GM12874 (cell line): ENCODE measurements around the gene HERPUD1.

ENCODE experiments used
- TF ChIP-seq, protein P1 (sequence below): IDR thresholded peaks from 2 replicates; pipeline ENCODE4 v1.5.1; 2011; ENCODE audit warnings: low read depth, mild to moderate bottlenecking, control low read depth, low read length, moderate library complexity; ENCODE audit not compliant: insufficient read depth

HERPUD1 gene

DNA sequence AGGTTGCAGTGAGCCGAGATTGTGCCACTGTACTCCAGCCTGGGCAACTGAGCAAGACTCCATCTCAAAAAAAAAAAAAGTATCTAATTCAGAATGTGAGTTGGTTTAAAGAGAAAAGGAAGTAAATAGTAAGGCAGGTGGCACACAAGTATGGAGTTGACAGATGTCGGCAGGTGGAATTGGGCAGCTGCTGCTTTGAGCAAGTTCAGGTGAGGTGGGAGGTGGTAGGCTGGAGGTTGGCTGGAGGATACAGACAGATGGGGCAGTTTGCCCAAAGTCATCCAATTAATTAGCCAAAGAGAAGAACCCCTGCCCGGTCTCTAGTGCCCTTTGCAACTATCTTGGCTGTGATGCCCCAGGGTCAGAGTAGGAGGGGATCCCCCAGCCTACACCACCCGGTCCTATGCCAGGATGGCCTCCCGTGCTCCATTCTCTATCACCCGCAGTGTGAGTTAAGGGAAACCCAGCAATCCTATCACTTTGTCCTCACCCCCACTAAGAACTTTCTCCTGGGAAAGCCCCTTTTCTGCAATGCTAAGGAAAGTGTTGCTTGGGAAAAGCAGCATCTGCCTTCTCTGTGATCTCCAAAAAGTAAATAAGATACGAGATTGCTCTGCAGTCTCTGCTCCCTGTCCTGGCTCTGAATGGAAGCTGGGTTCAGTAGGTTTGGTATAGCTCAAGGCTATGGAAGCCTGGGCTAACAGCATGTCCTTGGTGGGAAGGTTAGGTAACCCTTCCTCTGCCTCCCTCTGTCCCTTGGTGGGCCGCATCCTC, 34.7 kb upstream of the HERPUD1 start:
- TF ChIP-seq, protein P1, sequence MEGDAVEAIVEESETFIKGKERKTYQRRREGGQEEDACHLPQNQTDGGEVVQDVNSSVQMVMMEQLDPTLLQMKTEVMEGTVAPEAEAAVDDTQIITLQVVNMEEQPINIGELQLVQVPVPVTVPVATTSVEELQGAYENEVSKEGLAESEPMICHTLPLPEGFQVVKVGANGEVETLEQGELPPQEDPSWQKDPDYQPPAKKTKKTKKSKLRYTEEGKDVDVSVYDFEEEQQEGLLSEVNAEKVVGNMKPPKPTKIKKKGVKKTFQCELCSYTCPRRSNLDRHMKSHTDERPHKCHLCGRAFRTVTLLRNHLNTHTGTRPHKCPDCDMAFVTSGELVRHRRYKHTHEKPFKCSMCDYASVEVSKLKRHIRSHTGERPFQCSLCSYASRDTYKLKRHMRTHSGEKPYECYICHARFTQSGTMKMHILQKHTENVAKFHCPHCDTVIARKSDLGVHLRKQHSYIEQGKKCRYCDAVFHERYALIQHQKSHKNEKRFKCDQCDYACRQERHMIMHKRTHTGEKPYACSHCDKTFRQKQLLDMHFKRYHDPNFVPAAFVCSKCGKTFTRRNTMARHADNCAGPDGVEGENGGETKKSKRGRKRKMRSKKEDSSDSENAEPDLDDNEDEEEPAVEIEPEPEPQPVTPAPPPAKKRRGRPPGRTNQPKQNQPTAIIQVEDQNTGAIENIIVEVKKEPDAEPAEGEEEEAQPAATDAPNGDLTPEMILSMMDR = no peak

DNA sequence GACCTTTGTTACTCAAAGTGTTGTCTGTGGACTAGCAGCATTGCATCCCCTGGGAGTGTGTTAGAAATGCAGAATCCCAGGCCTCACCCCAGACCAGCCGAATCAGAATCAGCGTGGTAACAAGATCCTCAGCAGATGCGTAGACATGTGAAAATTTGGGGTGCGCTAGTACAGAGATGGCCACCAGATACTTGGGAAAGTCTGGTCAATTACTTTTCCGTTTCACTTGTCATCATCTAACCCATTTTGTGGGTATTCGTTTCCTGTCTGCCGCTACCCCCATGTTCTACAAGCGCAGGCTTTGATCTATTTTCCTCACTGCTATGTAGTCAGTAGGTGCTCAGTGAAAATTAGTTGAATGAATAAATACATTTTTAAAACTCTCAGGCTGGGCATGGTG, 33.1 kb upstream of the HERPUD1 start:
- TF ChIP-seq, protein P1 = no peak

DNA sequence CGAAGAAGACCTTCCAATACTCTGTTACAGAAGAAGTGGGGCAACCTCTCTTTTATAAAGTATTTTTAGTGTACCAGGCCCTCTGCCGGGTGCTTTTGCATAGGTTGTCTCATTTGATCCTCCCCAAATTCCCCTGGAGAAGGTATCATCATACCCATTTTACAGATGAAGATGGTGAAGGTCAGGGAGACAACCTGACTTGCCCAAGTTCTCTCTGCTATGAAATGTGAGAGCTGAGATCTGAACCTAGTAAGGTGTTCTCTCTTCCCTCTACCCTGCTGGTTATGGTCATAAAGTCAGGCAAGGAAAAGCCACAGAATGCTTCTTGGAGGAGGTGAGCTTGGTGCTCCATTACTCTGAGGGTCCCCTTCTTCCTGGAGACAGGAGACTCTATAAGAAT, 28.1 kb upstream of the HERPUD1 start:
- TF ChIP-seq, protein P1 = no peak

DNA sequence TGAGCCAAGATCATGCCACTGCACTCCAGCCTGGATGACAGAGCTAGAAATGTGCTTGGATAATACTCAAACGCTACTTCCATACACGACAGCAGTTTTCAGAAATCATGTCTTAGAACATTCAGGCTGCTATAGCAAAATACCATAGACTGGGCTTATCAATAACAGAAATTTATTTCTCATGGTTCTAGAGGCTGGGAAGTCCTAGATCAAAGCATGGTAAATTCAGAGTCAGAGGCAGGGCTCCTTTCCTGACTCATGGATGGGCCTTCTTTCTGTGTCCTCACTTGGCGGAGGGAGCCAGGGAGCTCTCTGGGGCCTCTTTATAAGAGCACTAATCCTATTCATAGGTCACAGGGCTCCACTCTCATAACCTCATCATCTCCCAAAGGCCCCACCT, 24.5 kb upstream of the HERPUD1 start:
- TF ChIP-seq, protein P1 = no peak

DNA sequence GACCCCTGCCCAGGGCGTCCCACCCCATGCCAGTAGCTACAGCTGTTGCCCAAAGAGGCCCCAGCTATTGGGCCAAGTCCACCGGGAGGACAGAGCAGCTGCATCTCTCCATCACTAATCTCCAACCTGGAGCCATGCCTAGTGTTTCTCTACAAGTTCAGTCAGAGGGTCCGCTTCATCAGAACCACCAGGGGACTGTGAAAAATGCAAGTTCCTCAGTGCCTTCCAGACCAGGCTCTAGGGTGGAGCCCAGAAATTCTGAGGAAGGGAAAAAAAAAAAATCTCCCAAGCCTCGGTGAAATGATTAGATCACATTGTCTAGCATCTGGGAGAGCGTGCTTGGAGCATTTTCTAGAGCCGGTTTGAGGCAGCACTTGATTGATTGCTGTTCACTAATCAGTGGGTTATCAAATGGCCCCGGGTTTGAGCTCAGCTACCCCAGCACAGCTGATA, 22.4 kb upstream of the HERPUD1 start:
- TF ChIP-seq, protein P1 = no peak

DNA sequence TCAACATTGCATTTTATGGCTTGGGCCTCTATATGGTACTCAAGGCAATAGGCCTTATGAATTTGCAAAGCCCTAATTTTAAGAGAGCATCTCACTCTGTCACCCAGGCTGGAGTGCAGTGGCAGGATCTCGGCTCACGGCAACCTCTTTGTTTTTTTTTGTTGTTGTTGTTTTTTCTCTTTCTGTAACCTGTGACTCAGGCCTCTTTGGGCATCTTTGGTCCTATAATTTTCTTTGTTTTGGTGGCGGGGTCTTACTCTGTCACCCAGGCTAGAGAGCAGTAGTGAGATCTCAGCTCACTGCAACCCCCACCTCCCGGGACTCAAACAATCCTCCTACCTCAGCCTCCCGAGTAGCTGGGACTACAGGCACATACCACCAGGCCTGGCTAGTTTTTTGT, 21.8 kb upstream of the HERPUD1 start:
- TF ChIP-seq, protein P1 = no peak

DNA sequence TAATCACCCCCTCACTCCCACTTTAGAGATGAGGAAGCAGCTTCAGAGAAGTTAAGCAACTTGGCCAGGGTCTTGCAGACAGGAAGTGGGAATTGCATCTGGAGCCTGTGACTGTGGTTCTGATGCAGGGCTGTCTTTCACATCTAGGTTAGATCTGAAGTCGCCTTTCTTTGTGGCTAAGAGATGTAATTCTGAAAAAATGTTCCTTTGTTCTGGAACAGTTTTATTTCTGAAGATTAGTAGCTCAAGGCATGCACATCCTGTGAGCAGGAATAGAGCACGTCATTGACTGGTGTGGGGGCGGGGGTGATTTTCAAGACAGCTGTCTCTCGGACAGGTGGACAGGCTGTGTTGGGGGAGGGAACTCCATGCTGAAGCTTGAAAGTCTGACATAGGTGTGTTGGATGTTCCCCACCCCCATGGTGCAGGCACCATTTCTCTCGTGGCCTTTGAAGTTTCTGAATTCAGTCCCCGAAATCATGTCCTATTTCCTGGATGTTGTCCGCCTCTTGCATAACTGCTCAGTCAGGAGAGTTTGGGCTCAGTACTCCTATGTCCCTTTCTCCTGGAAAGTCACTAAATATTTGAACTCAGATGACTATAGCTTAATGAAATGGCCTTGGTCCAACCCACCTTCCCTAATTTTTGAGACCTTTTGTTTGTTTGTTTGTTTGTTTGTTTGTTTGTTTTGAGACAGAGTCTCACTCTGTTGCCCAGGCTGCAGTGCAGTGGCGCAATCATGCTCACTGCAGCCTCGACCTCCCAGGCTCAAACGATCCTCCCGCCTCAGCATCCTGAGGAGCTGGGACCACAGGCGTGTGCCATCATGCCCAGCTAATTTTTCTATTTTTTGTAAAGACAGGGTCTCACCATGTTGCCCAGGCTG, 21.0 kb upstream of the HERPUD1 start:
- TF ChIP-seq, protein P1 = no peak
